Activated CD8-positive, alpha-beta memory T cell treated with anti-CD3 and anti-CD28 coated beads for 24 hours (primary cell): ENCODE results near the gene LRRC52.

ENCODE experiments used
- DNase-seq: peaks from one replicate; pipeline ENCODE4 v3.0.0-alpha.2; 2020

Gene LRRC52, protein sequence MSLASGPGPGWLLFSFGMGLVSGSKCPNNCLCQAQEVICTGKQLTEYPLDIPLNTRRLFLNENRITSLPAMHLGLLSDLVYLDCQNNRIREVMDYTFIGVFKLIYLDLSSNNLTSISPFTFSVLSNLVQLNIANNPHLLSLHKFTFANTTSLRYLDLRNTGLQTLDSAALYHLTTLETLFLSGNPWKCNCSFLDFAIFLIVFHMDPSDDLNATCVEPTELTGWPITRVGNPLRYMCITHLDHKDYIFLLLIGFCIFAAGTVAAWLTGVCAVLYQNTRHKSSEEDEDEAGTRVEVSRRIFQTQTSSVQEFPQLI

GRCh38 chr1:165543532-165544438 is at the start of gene LRRC52:
TSS of gene LRRC52 (plus strand) at chr1:165544000. CDS start at chr1:165544297, 297 bp downstream.
- no peak for DNase-seq

GRCh38 chr1:165494949-165495857 is 48.6 kb upstream of the LRRC52 start:
- DNase-seq: no peak

- no peak for DNase-seq
Observed at GRCh38 chr1:165495858-165496205, 48.0 kb upstream of the LRRC52 start.

GRCh38 chr1:165496501-165496900 is 47.3 kb upstream of the LRRC52 start:
- DNase-seq: no peak

DNA sequence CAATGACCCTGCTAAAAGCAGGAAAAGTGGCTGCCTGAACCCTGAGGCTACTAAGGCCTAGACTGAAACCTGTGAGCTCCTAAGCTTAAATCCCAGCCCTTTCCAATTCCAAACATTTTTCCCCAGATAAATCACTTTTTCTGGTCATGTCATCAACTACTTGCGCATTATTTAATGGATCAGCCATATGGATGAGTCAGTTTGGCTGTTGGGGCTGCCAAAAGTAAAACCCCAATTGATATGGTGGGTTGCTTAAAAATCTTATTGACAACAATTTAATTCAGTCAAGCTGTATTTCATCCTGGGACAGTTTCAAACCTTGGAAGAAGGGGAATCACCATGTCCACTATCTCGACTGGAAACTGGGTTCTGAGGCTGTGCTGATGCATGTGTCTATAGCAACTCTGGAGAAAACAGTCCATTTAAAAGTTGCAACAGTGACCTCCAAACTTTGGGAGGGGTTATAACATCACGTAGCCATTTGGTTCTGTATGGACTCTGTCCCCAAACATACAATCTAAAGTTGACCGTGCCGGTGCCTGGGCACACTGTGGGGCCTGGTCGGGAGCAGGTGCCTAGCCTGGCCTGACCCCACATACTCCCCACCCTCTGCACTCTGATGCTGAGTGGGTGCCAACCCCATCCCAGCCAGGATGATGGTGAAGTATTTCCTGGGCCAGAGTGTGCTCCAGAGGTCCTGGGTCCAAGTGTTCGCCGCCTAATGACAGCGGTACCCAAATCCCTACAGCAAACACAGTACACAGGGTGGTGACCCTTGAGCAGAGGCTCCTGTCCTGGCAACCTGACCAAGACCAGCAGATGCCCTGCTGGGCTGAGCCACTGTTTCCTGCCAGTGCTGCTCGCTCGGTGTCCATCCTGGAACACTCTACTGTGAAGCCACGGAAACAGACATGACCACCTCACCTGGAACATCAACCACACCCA is 46.5 kb upstream of the LRRC52 start:
- DNase-seq: no peak

DNA sequence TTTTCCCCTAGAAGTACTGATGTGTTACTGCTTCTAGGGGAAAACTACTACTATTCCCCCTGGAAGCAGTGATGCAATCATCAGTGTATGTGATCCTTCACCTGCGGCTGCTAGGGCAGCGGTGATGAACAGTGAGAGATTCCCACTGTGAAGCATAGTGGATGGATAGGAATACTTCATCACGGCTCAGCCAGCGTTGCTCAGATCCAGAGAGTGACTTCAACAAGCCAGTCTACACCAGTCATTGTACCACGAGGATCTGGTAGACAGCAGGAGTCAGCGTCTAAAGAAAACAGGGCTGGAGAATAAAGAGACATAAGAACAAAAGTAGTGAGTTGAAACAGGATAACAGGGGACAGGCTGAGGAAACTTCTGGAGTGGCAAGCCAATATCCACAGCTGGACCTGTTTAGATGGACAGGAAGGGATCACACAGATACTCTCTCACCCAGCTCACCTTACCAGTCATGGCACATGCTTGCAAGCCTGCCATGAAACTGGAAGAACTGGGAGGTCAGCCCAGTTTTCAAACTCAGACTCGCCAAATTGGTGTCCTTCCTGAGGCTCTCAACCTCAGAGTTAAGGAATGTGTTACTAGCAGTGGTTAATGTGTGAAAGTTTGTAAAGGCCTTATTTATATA is 42.4 kb upstream of the LRRC52 start:
- no peak for DNase-seq

- no peak for DNase-seq
Observed at GRCh38 chr1:165501970-165502348, 41.8 kb upstream of the LRRC52 start.

DNA sequence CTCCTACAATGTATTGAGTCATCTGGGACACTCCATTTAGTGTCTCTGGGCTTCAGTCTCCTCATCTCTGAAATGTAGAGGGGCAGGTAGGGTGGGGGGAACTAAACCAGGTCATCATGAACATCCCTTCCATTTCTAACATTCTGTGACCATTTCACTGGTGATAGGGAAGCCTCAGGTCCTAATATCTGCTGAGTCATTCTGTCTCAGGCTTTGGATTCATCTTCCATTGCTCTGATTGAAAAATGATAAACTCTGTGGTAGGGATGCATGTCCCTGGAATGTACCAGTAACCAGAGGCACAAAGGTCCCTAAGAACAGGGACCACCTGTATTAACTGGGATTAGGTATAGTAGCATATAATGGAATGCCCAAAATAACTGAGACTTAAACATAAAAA is 36.2 kb upstream of the LRRC52 start:
- DNase-seq: no peak

GRCh38 chr1:165508291-165508690 is 35.5 kb upstream of the LRRC52 start:
- no peak for DNase-seq

GRCh38 chr1:165512816-165513215 is 31.0 kb upstream of the LRRC52 start:
- DNase-seq: no peak

GRCh38 chr1:165516469-165516868 is 27.3 kb upstream of the LRRC52 start:
- DNase-seq: no peak

DNA sequence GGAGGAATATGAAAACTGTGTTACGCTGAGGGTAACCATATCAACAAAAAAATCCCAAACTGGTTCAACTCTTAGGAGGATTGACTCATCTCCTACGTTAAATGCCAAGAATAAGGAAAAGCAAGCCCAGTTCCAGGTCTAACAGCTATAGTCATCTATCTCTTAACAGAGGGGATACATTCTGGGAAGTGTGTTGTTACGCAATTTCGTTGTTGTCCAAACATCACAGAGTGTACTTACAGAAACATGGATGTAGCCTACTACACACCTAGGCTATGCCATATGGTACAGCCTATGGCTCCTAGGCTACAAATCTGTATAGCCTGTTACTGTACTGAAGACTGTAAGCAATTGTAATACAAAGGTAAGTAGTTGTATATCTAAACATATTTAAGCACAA is 23.2 kb upstream of the LRRC52 start:
- DNase-seq: no peak

DNA sequence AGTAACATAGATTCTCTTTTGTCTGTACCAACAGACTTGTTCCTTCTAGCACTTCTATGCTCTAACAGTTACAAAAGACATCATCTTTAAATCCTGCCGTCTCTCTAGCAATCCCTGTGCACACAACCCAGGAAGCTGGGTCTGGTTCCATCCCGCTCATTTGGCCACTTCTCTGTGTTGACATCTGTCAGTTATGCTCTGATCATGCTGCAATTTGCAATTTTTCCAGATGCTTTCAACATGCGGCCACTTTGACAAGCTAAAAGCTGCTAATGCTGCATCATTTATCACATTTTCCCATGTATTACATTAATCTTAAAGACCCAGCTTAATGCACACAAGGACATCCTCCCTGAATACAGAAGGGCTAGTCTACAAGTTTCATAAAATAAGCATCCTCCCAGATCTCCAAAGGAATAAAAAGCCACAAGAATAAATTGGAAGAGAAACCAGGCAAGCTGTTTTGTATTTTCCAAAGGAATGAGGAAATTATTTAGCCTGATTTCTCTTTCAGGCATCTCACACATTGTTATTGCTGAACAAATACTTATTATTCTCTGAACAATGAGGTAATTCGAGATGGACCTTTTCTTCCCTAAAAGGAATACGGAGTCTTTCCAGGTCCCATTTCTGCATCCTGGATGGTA is 19.0 kb upstream of the LRRC52 start:
- no peak for DNase-seq

DNA sequence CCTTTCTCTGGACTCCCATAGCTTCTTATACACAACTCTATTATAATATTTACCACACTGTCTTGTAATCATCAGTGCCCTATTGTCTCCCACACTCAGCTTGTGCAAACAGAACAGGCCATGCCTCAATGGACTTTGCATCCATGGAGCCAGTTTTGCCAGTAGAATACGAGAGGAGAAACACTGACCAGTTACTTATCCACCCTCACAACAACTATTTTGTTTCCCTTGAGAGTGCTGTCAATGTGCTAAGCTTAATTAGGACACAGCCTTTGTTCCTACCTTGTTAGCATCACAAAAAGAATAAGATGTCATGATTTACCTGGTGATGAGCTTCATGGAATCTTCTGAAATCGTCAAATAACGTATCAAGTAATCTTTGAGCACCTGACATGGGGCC is 18.1 kb upstream of the LRRC52 start:
- no peak for DNase-seq

GRCh38 chr1:165527251-165528007 is 16.4 kb upstream of the LRRC52 start:
- DNase-seq: no peak

DNA sequence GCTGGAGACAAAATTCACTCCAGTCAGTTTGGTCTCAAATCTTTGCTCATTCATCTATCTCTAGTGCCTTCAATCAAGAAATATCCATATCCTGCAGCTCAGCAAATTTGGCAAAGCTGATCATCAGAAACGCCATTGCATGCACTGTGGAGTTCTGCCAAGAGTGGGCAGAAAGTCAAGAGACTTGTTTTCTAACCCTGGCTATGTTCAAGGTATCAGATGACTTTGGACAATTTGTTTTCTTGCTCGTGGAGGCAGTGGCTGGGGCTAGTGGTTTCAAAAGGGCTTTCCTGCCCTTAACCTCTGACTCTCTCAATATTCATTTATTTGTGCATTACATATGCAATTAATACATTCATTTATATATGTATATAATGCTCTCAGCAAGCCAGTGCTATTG is 12.8 kb upstream of the LRRC52 start:
- DNase-seq: no peak

DNA sequence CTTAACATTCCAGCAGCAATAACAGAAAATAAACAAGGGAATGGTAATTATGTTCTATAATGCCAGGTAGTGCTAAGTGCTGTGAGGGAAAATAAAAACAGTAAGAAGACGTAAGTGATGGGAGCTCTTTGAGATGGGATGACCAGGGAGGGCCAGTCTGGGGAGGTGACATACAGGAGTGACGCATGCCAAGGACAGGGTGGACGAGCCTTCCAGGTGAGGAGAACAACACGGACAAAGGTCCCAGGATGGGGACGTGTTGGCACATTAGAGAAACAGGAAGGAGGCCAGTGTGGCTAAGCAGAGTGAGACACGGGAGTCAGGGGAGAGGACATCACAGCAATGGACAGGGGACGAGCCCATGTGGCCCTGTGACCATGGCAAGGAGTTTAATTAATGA is 11.7 kb upstream of the LRRC52 start:
- DNase-seq: no peak

- DNase-seq: no peak
Observed at GRCh38 chr1:165533254-165533653, 10.5 kb upstream of the LRRC52 start.

GRCh38 chr1:165536016-165536415 is 7.8 kb upstream of the LRRC52 start:
- no peak for DNase-seq
